ENCODE measurements around the gene ANKIB1. TPM values are rescaled to one million over a fixed set of nuclear protein-coding genes. Genes with fewer than 3 reads are reported as not detected.

ANKIB1 gene
- total RNA-seq, 1 experiment from 2014 or later: 42.1 TPM

- BruUV-seq (replicated peaks): no TSS peak
- ChIA-PET POLR2A (ENCODE audit: low non-redundant PET) (no interaction called here), CTCF (no interaction called here)
- Histone ChIP-seq H3K27ac (ENCODE audit: low read depth, low read length, poor library complexity, severe bottlenecking) (no peak overlapping the region), H3K36me3 (ENCODE audit: insufficient read depth, low read length, poor library complexity, severe bottlenecking) (no peaks in the 10 kb centered on the region), H3K27me3 (replicated peaks; ENCODE audit: insufficient read depth, low read depth, low read length, poor library complexity) (no peaks in the 10 kb centered on the region), H3K9me3 (ENCODE audit: low read depth, low read length, poor library complexity, severe bottlenecking) (no peaks in the 10 kb centered on the region), H3K4me1 (ENCODE audit: insufficient read depth, low read length, poor library complexity, severe bottlenecking) (no peaks in the 10 kb centered on the region), H3K4me3 (ENCODE audit: low read depth, low read length, poor library complexity, severe bottlenecking) (no peak overlapping the region)
- DNase-seq (ENCODE audit: low spot score): no peak
- intact Hi-C loops (cut with micrococcal nuclease; ENCODE audit: unreplicated experiment): no loop called here
- TF ChIP-seq EZH2 (IDR thresholded peaks at IDR 0.05; ENCODE audit: borderline replicate concordance, low read depth, low read length, poor library complexity, severe bottlenecking) (no peak), CTCF (conservative IDR thresholded peaks at IDR 0.05; ENCODE audit: low read depth, low read length) (no peak)
Observed at GRCh38 chr7:92362131-92362530, 116.4 kb downstream of the ANKIB1 start.

GRCh38 chr7:92366730-92367129, 121.0 kb downstream of the ANKIB1 start:
- Histone ChIP-seq H3K4me1 (ENCODE audit: insufficient read depth, low read length, poor library complexity, severe bottlenecking) (no peaks in the 10 kb centered on the region), H3K9me3 (ENCODE audit: low read depth, low read length, poor library complexity, severe bottlenecking) (no peaks in the 10 kb centered on the region), H3K27me3 (replicated peaks; ENCODE audit: insufficient read depth, low read depth, low read length, poor library complexity) (no peaks in the 10 kb centered on the region), H3K36me3 (ENCODE audit: insufficient read depth, low read length, poor library complexity, severe bottlenecking) (no peaks in the 10 kb centered on the region), H3K4me3 (ENCODE audit: low read depth, low read length, poor library complexity, severe bottlenecking) (no peak overlapping the region), H3K27ac (ENCODE audit: low read depth, low read length, poor library complexity, severe bottlenecking) (no peak overlapping the region)
- POLR2A ChIA-PET (ENCODE audit: low non-redundant PET): no interaction called here
- TF ChIP-seq EZH2 (IDR thresholded peaks at IDR 0.05; ENCODE audit: borderline replicate concordance, low read depth, low read length, poor library complexity, severe bottlenecking) (no peak), CTCF (conservative IDR thresholded peaks at IDR 0.05; ENCODE audit: low read depth, low read length) (no peak)
- BruUV-seq (replicated peaks): no TSS peak
- CTCF ChIA-PET: no interaction called here
- intact Hi-C loops (cut with micrococcal nuclease; ENCODE audit: unreplicated experiment): no loop called here
- DNase-seq (ENCODE audit: low spot score): no peak

GRCh38 chr7:92368741-92369140, 123.0 kb downstream of the ANKIB1 start:
- H3K9me3 ChIP-seq (ENCODE audit: low read depth, low read length, poor library complexity, severe bottlenecking): no peaks in the 10 kb centered on the region
- no peak overlapping the region for H3K4me3 ChIP-seq (ENCODE audit: low read depth, low read length, poor library complexity, severe bottlenecking)
- intact Hi-C loops (cut with micrococcal nuclease; ENCODE audit: unreplicated experiment): no loop called here
- H3K27me3 ChIP-seq (replicated peaks; ENCODE audit: insufficient read depth, low read depth, low read length, poor library complexity): no peaks in the 10 kb centered on the region
- H3K27ac ChIP-seq (ENCODE audit: low read depth, low read length, poor library complexity, severe bottlenecking): no peak overlapping the region
- no peaks in the 10 kb centered on the region for H3K36me3 ChIP-seq (ENCODE audit: insufficient read depth, low read length, poor library complexity, severe bottlenecking)
- CTCF ChIA-PET: no interaction called here
- BruUV-seq (replicated peaks): no TSS peak
- no peaks in the 10 kb centered on the region for H3K4me1 ChIP-seq (ENCODE audit: insufficient read depth, low read length, poor library complexity, severe bottlenecking)
- DNase-seq (ENCODE audit: low spot score): no peak
- POLR2A ChIA-PET (ENCODE audit: low non-redundant PET): no interaction called here
- TF ChIP-seq CTCF (conservative IDR thresholded peaks at IDR 0.05; ENCODE audit: low read depth, low read length) (no peak), EZH2 (IDR thresholded peaks at IDR 0.05; ENCODE audit: borderline replicate concordance, low read depth, low read length, poor library complexity, severe bottlenecking) (no peak)

Measured in A673 (cell line).